PC-3 (cell line): ENCODE results near the gene FRZB. TPM values are rescaled to one million over a fixed set of nuclear protein-coding genes. Genes with fewer than 3 reads are reported as not detected.

Experiments used
- ATAC-seq: fragments of 200-7000 bp; cut with Tn5 transposase; 2 replicates; pipeline ENCODE4 v1.9.1; 2020; ENCODE audit warnings: mild to moderate bottlenecking, moderate library complexity
- BruUV-seq: library from RNA; stranded (reverse); fragments of 400-500 nt; replicated peaks from 2 replicates; lab custom pipeline; 2021; lab: Mats Ljungman, UMichigan
- CTCF ChIA-PET: fragments of 300-600 bp; sonication (Branson Sonifier 250); formaldehyde crosslinking; loops from one replicate; lab custom pipeline; 2022; ENCODE audit warnings: antibody characterized with exemption; lab: Charles Lee
- POLR2A ChIA-PET: fragments of 300-600 bp; sonication (Branson Sonifier 250); formaldehyde crosslinking; loops from one replicate; lab custom pipeline; 2022; ENCODE audit warnings: antibody characterized with exemption; ENCODE audit not compliant: unreplicated experiment; lab: Charles Lee
- DNase-seq: peaks from one replicate; pipeline ENCODE4 v3.0.0-alpha.2; 2015
- H2AFZ ChIP-seq: fragments of 300-600 bp; sonication (generic); 2 replicates; pipeline ENCODE4 v1.6.0; 2016; ENCODE audit warnings: antibody characterized with exemption, low read length
- H3F3A ChIP-seq: fragments of 300-600 bp; sonication (generic); one replicate; pipeline ENCODE4 v1.6.0; 2017; ENCODE audit warnings: antibody characterized with exemption, low read length, control low read depth, mild to moderate bottlenecking; ENCODE audit not compliant: unreplicated experiment
- H3K27ac ChIP-seq: fragments of 300-600 bp; sonication (generic); 2 replicates; pipeline ENCODE4 v1.5.1; 2016; ENCODE audit warnings: mild to moderate bottlenecking, low read length
- H3K27me3 ChIP-seq: fragments of 300-600 bp; sonication (generic); 2 replicates; pipeline ENCODE4 v1.6.1; 2016; ENCODE audit warnings: low read length, mixed read lengths
- H3K36me3 ChIP-seq: fragments of 300-600 bp; sonication (generic); 2 replicates; pipeline ENCODE4 v1.6.1; 2016; ENCODE audit warnings: low read depth, mixed run types, low read length, mixed read lengths
- H3K4me1 ChIP-seq: fragments of 300-600 bp; sonication (generic); 2 replicates; pipeline ENCODE4 v1.5.1; 2016; ENCODE audit warnings: low read length; ENCODE audit not compliant: insufficient read depth
- H3K4me2 ChIP-seq: fragments of 300-600 bp; sonication (generic); 2 replicates; pipeline ENCODE4 v1.6.0; 2016; ENCODE audit warnings: low read length
- H3K4me3 ChIP-seq: fragments of 300-600 bp; sonication (generic); 2 replicates; pipeline ENCODE4 v1.5.1; 2016; ENCODE audit warnings: mild to moderate bottlenecking, low read length, mixed read lengths
- H3K79me2 ChIP-seq: fragments of 300-600 bp; sonication (generic); 2 replicates; pipeline ENCODE4 v1.6.1; 2017; ENCODE audit warnings: low read length, mixed read lengths
- H3K9ac ChIP-seq: fragments of 300-600 bp; sonication (generic); 2 replicates; pipeline ENCODE4 v1.6.0; 2016; ENCODE audit warnings: mild to moderate bottlenecking, low read length
- H3K9me2 ChIP-seq: fragments of 300-600 bp; sonication (generic); replicated peaks from 2 replicates; pipeline ENCODE4 v1.6.1; 2016; ENCODE audit warnings: mixed run types, low read length, mixed read lengths
- H3K9me3 ChIP-seq: fragments of 300-600 bp; sonication (generic); 2 replicates; pipeline ENCODE4 v1.6.1; 2016; ENCODE audit warnings: low read length, mixed read lengths
- H4K20me1 ChIP-seq: fragments of 300-600 bp; sonication (generic); 2 replicates; pipeline ENCODE4 v1.6.1; 2016; ENCODE audit warnings: low read length, mixed read lengths
- CTCF ChIP-seq: fragments of 300-600 bp; sonication (generic); conservative IDR thresholded peaks from 2 replicates; pipeline ENCODE4 v1.5.1; 2017; ENCODE audit warnings: antibody characterized with exemption, low read depth, mild to moderate bottlenecking, low read length
- EZH2 ChIP-seq: fragments of 300-600 bp; sonication (generic); IDR thresholded peaks from one replicate; pipeline ENCODE4 v1.6.1; 2017; ENCODE audit warnings: antibody characterized with exemption, mild to moderate bottlenecking, low read length; ENCODE audit not compliant: unreplicated experiment
- EZH2phosphoT487 ChIP-seq: fragments of 300-600 bp; sonication (generic); IDR thresholded peaks from 2 replicates; pipeline ENCODE4 v1.6.1; 2018; ENCODE audit warnings: mild to moderate bottlenecking, antibody characterized with exemption, low read length, borderline replicate concordance
- intact Hi-C: fragments of 100-400 bp; cut with micrococcal nuclease; formaldehyde crosslinking; loops from 2 replicates; pipeline ENCODE4 v1.9.0; 2023
- total RNA-seq: library from RNA; depleted of rRNA; stranded (reverse); fragments of >200 nt; gene quantifications from 2 replicates; pipeline ENCODE4 v1.2.3, GENCODE V29; 2014

Gene FRZB
- total RNA-seq, 1 experiment from 2014 or later, result 0.11 TPM

- no TSS peak for BruUV-seq
- no peak for ATAC-seq
- POLR2A ChIA-PET, result no interaction called here
These were observed 39.1 kb downstream of the FRZB start for GRCh38 chr2:182827182-182827879.

DNA sequence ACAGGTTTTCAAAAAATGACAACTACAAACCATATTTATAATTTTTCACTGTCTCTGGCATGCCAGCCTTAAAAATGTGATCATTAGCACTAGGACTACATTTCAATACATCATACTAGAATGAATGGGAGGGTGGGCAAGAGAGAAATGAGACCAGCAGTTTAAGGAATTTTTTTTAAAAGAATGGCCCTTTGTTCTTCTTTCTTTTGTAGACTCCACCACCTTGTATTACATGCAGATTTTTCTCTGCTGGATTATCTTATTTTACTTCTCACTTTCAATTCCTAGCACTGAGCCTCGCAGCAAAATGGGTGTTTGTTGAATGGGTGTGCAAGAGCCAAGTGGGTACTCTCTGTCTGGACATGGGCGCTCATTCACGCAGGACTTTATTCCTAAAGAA is 39.9 kb downstream of the FRZB start:
- Histone ChIP-seq H3K4me1 (no peaks in the 10 kb centered on the region), H2AFZ (no peak overlapping the region), H3K27ac (no peak overlapping the region), H3K4me3 (no peak overlapping the region), H3K9me2 (no peaks in the 10 kb centered on the region), H3F3A (no peaks in the 10 kb centered on the region), H3K79me2 (no peaks in the 10 kb centered on the region), H3K36me3 (no peaks in the 10 kb centered on the region), H3K9ac (no peak overlapping the region), H3K9me3 (no peaks in the 10 kb centered on the region), H3K27me3 (peaks cover 12% of the 10 kb centered on the region; the same call in 1 of the 2 replicates), H3K4me2 (no peak overlapping the region), H4K20me1 (no peaks in the 10 kb centered on the region)
- CTCF ChIA-PET, result no interaction called here
- DNase-seq (no peak), ATAC-seq (no peak)
- POLR2A ChIA-PET, result no interaction called here
- TF ChIP-seq EZH2, result no peak
- no peak for TF ChIP-seq EZH2phosphoT487
- no peak for TF ChIP-seq CTCF
- no TSS peak for BruUV-seq
- intact Hi-C loops, result no loop called here

More at GRCh38 chr2:182827182-182827879, 39.1 kb downstream of the FRZB start:
- no peaks in the 10 kb centered on the region for H3F3A ChIP-seq
- H3K27ac ChIP-seq, result no peak overlapping the region
- TF ChIP-seq EZH2phosphoT487, result no peak
- no peak for TF ChIP-seq CTCF
- no peak for TF ChIP-seq EZH2
- H3K4me1 ChIP-seq, result no peaks in the 10 kb centered on the region
- CTCF ChIA-PET, result no interaction called here
- no peaks in the 10 kb centered on the region for H3K9me3 ChIP-seq
- H2AFZ ChIP-seq, result no peak overlapping the region
- H3K36me3 ChIP-seq, result no peaks in the 10 kb centered on the region
- H3K4me3 ChIP-seq, result no peak overlapping the region
- H3K27me3 ChIP-seq, result peaks cover 16% of the 10 kb centered on the region; the same call in 1 of the 2 replicates
- no peaks in the 10 kb centered on the region for H3K79me2 ChIP-seq
- no peak for DNase-seq
- H3K9ac ChIP-seq, result no peak overlapping the region
- H4K20me1 ChIP-seq, result no peaks in the 10 kb centered on the region
- no peaks in the 10 kb centered on the region for H3K9me2 ChIP-seq
- intact Hi-C loops, result no loop called here
- H3K4me2 ChIP-seq, result no peak overlapping the region

GRCh38 chr2:182826064-182826463 is 40.4 kb downstream of the FRZB start:
- no peaks in the 10 kb centered on the region for H4K20me1 ChIP-seq
- H3K27me3 ChIP-seq, result peaks cover 12% of the 10 kb centered on the region; the same call in 1 of the 2 replicates
- no peaks in the 10 kb centered on the region for H3K36me3 ChIP-seq
- ChIA-PET CTCF (no interaction called here), POLR2A (no interaction called here)
- H3K9me3 ChIP-seq, result no peaks in the 10 kb centered on the region
- TF ChIP-seq EZH2phosphoT487, result no peak
- TF ChIP-seq CTCF, result no peak
- no peak for TF ChIP-seq EZH2
- no peaks in the 10 kb centered on the region for H3K9me2 ChIP-seq
- intact Hi-C loops, result no loop called here
- no peak overlapping the region for H3K4me3 ChIP-seq
- DNase-seq (no peak), ATAC-seq (no peak; the same call in 1 of the 2 replicates)
- H3K9ac ChIP-seq, result no peak overlapping the region
- H3F3A ChIP-seq, result no peaks in the 10 kb centered on the region
- H3K4me2 ChIP-seq, result no peak overlapping the region
- H3K79me2 ChIP-seq, result no peaks in the 10 kb centered on the region
- H3K27ac ChIP-seq, result no peak overlapping the region
- no TSS peak for BruUV-seq
- no peaks in the 10 kb centered on the region for H3K4me1 ChIP-seq
- H2AFZ ChIP-seq, result no peak overlapping the region
